Esophagus squamous epithelium (tissue), 4 donors: ENCODE data around the gene TCF4.

Source experiments
- CTCF ChIP-seq, 6 experiments: fragments of 450-650 bp in 4 of 6; fragments of 200-600 bp in 2 of 6; sonication (generic) in 2 of 6; IDR thresholded peaks; one replicate each; pipeline ENCODE4 v1.5.1; 2016 to 2019; ENCODE audit warnings: antibody characterized with exemption in 6 of 6, mild to moderate bottlenecking in 4 of 6, moderate library complexity in 4 of 6
- POLR2A ChIP-seq, 4 donors: fragments of 450-650 bp; IDR thresholded peaks; one replicate each; pipeline ENCODE4 v1.6.1; 2017; ENCODE audit warnings: antibody characterized with exemption in 4 of 4, mild to moderate bottlenecking in 4 of 4, moderate library complexity in 3 of 4

- TF ChIP-seq CTCF (IDR thresholded peaks at IDR 0.05) (no peak), POLR2A (IDR thresholded peaks at IDR 0.05) (no peak)
Measured at GRCh38 chr18:55247032-55247431, 341.0 kb downstream of the TCF4 start.
